Measurements from ENCODE around the gene SIM2. TPM values are rescaled to one million over a fixed set of nuclear protein-coding genes. Genes with fewer than 3 reads are reported as not detected.

Gene SIM2
- total and polyA plus RNA-seq, 2 donors (not counting 1 experiment from before 2014, with no cell fraction given), result not detected

DNA sequence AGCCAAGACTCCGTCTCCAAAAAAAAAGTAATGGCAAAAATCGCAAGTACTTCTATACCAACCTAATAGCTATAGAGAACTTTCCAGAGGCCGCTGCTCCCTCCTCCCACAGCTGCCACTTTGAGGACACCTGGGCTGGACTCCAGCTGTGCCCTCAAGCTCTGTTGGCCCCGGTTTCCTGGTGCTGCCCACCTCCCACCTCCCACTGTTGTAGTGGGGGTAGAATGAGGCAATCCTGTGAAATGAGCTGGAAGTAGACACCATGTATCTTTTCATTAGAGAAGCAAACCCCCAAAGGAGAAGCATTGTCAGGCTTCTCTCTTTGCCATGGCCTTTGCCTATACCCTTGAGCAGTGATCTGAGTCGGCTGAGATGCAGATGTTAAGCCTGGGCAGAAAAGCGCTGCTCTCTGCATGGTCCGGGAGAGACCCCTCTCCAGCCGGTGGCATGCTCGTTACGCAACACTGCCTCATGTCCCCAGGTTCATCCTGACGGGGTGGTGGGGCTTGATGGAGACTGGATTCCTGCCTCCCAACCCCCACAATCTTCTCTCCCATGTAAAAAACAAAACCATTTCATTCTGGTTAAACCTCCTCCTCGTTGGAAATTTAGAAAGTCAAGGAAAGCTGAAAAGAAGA lies 39.7 kb downstream of the SIM2 start:
- Mint-ChIP-seq H3K27me3 (peaks cover 7% of the 10 kb centered on the region), H3K4me3 (no peak overlapping the region), H3K4me1 (no peaks in the 10 kb centered on the region), H3K27ac (no peak overlapping the region), H3K9me3 (ENCODE audit: insufficient read depth) (no peaks in the 10 kb centered on the region)
- peaks cover 0 to 24% (median 0%) of the 10 kb centered on the region in 3 donors for H3K9me3 ChIP-seq (ENCODE audit: control extremely low read depth in 1 of 3, control insufficient read depth in 2 of 3, insufficient read depth in 1 of 3, low read length in 2 of 3)
- H3K79me2 ChIP-seq (ENCODE audit: control insufficient read depth, insufficient read depth, low read length), result no peaks in the 10 kb centered on the region
- H3K4me2 ChIP-seq (replicated peaks; ENCODE audit: low read depth, low read length, poor library complexity, severe bottlenecking), result no peak overlapping the region
- H2AFZ ChIP-seq (ENCODE audit: insufficient read depth, low read depth, low read length, poor library complexity, severe bottlenecking), result no peak overlapping the region
- H4K20me1 ChIP-seq (ENCODE audit: control insufficient read depth, insufficient read depth, low read length, poor library complexity, severe bottlenecking), result no peaks in the 10 kb centered on the region
- H3K9ac ChIP-seq (ENCODE audit: low read length), result no peak overlapping the region
- no peaks in the 10 kb centered on the region for H3K36me3 ChIP-seq (replicated peaks in 1 of 2; ENCODE audit: control extremely low read depth in 1 of 2, control insufficient read depth in 1 of 2, extremely low read depth in 1 of 2, insufficient read depth in 2 of 2, low read length in 1 of 2)
- 93% methylated on average over 3 of the region's 12 CpGs for WGBS (ENCODE audit: insufficient coverage)
- no peaks in the 10 kb centered on the region for H3K4me1 ChIP-seq (ENCODE audit: control insufficient read depth in 2 of 2, insufficient read depth in 2 of 2, low read length in 2 of 2)
- ATAC-seq (ENCODE audit: low read depth), result no peak
- no peak overlapping the region for H3K4me3 ChIP-seq (ENCODE audit: control extremely low read depth in 1 of 5, extremely low read depth in 1 of 5, insufficient read depth in 1 of 5, low read depth in 2 of 5, low read length in 4 of 5)
- TF ChIP-seq, protein P1, sequence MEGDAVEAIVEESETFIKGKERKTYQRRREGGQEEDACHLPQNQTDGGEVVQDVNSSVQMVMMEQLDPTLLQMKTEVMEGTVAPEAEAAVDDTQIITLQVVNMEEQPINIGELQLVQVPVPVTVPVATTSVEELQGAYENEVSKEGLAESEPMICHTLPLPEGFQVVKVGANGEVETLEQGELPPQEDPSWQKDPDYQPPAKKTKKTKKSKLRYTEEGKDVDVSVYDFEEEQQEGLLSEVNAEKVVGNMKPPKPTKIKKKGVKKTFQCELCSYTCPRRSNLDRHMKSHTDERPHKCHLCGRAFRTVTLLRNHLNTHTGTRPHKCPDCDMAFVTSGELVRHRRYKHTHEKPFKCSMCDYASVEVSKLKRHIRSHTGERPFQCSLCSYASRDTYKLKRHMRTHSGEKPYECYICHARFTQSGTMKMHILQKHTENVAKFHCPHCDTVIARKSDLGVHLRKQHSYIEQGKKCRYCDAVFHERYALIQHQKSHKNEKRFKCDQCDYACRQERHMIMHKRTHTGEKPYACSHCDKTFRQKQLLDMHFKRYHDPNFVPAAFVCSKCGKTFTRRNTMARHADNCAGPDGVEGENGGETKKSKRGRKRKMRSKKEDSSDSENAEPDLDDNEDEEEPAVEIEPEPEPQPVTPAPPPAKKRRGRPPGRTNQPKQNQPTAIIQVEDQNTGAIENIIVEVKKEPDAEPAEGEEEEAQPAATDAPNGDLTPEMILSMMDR (IDR thresholded peaks at IDR 0.05), result no peak
- no peak for TF ChIP-seq EZH2 (IDR thresholded peaks at IDR 0.05; ENCODE audit: borderline replicate concordance, insufficient read depth, low read depth, low read length, poor library complexity, severe bottlenecking)
- CTCF ChIA-PET, result no interaction called here
- H3K27ac ChIP-seq (ENCODE audit: low read length in 2 of 2), result no peak overlapping the region
- intact Hi-C loops (cut with micrococcal nuclease), result no loop called here
- peaks cover 0 to 13% (median 0%) of the 10 kb centered on the region in 4 experiments for H3K27me3 ChIP-seq (replicated peaks in 1 of 4; ENCODE audit: control extremely low read depth in 1 of 4, control insufficient read depth in 3 of 4, insufficient read depth in 4 of 4, low read length in 3 of 4)
- POLR2A ChIA-PET, result no interaction called here
- no peak for DNase-seq

DNA sequence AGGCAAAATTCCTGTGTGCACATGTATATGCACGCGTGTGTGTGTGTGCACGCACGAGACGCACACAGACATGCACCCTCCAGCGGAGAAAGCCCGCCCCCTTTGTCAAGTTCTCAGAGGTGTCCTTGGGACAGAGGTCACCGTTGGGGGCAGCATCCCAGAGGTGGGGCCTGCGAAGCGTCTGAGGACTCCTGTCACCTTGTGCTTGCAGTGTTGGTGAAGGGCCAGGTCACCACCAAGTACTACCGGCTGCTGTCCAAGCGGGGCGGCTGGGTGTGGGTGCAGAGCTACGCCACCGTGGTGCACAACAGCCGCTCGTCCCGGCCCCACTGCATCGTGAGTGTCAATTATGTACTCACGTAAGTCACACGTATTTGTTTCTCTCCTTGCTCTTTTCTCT lies 42.6 kb downstream of the SIM2 start:
- Histone ChIP-seq H3K4me1 (ENCODE audit: control insufficient read depth in 2 of 2, insufficient read depth in 2 of 2, low read length in 2 of 2) (no peaks in the 10 kb centered on the region), H3K27me3 (replicated peaks in 1 of 4; ENCODE audit: control extremely low read depth in 1 of 4, control insufficient read depth in 3 of 4, insufficient read depth in 4 of 4, low read length in 3 of 4) (peaks cover 0 to 27% (median 3%) of the 10 kb centered on the region in 4 experiments), H3K4me2 (replicated peaks; ENCODE audit: low read depth, low read length, poor library complexity, severe bottlenecking) (no peak overlapping the region), H4K20me1 (ENCODE audit: control insufficient read depth, insufficient read depth, low read length, poor library complexity, severe bottlenecking) (no peaks in the 10 kb centered on the region), H2AFZ (ENCODE audit: insufficient read depth, low read depth, low read length, poor library complexity, severe bottlenecking) (no peak overlapping the region), H3K4me3 (ENCODE audit: control extremely low read depth in 1 of 5, extremely low read depth in 1 of 5, insufficient read depth in 1 of 5, low read depth in 2 of 5, low read length in 4 of 5) (no peak overlapping the region), H3K36me3 (replicated peaks in 1 of 2; ENCODE audit: control extremely low read depth in 1 of 2, control insufficient read depth in 1 of 2, extremely low read depth in 1 of 2, insufficient read depth in 2 of 2, low read length in 1 of 2) (no peaks in the 10 kb centered on the region), H3K79me2 (ENCODE audit: control insufficient read depth, insufficient read depth, low read length) (no peaks in the 10 kb centered on the region), H3K9me3 (ENCODE audit: control extremely low read depth in 1 of 3, control insufficient read depth in 2 of 3, insufficient read depth in 1 of 3, low read length in 2 of 3) (peaks cover 0 to 5% (median 0%) of the 10 kb centered on the region in 3 donors), H3K27ac (ENCODE audit: low read length in 2 of 2) (no peak overlapping the region), H3K9ac (ENCODE audit: low read length) (no peak overlapping the region)
- Mint-ChIP-seq H3K4me1 (peaks cover under 1% of the 10 kb centered on the region), H3K4me3 (no peak overlapping the region), H3K27ac (no peak overlapping the region), H3K27me3 (peaks cover 27% of the 10 kb centered on the region), H3K9me3 (ENCODE audit: insufficient read depth) (no peaks in the 10 kb centered on the region)
- POLR2A ChIA-PET, result no interaction called here
- no peak for ATAC-seq (ENCODE audit: low read depth)
- WGBS (ENCODE audit: insufficient coverage), result 95% methylated on average over 15 of the region's 21 CpGs
- TF ChIP-seq EZH2 (IDR thresholded peaks at IDR 0.05; ENCODE audit: borderline replicate concordance, insufficient read depth, low read depth, low read length, poor library complexity, severe bottlenecking), result no peak
- TF ChIP-seq, protein P1 (IDR thresholded peaks at IDR 0.05), result no peak
- CTCF ChIA-PET, result no interaction called here
- intact Hi-C loops (cut with micrococcal nuclease), result no loop called here
- no peak for DNase-seq

Data from B cell (primary cell).